K562 (cell line): ENCODE measurements around the gene ALG12. TPM values are rescaled to one million over a fixed set of nuclear protein-coding genes. Genes with fewer than 3 reads are reported as not detected.

Source experiments
- ATAC-seq: fragments of 200-7000 bp; cut with Tn5 transposase; 3 replicates; pipeline ENCODE4 v1.9.1; 2020; ENCODE audit warnings: moderate library complexity
- BruUV-seq: library from RNA; stranded (reverse); fragments of 400-500 nt; replicated peaks from 2 replicates; lab custom pipeline; 2021; lab: Mats Ljungman, UMichigan
- CTCF ChIA-PET: fragments of 300-600 bp; formaldehyde crosslinking; extraction: SDS; loops from one replicate; lab custom pipeline; 2021; ENCODE audit warnings: low intra/inter-chr PET ratio; lab: Yijun Ruan, JAX
- POLR2A ChIA-PET: fragments of 300-600, 350-650 bp; sonication (Branson Sonifier 250); formaldehyde crosslinking; extraction: SDS; loops from one replicate; lab custom pipeline; 2021; ENCODE audit warnings: antibody characterized with exemption, inconsistent platforms; lab: Yijun Ruan, JAX
- DNase-seq, 4 experiments: peaks; one replicate each; pipeline versions ENCODE4 v3.0.0 to v3.0.0-alpha.2; 2011 to 2018; ENCODE audit warnings: low spot score in 3 of 4, mixed read lengths in 3 of 4; ENCODE audit errors: extremely low read depth in 1 of 4
- FAIRE-seq: peaks from 2 replicates; lab custom pipeline; 2011; peaks lifted over from hg19 to GRCh38; lab: Jason Lieb, UNC
- H2AFZ ChIP-seq: 2 replicates; pipeline ENCODE4 v1.6.0; 2011; ENCODE audit warnings: low read depth, low read length, control low read depth, inconsistent platforms
- H3K27ac ChIP-seq: fragments of 200-600 bp; 3 replicates; pipeline ENCODE4 v1.8.0; 2011; ENCODE audit warnings: low read depth, mild to moderate bottlenecking, control low read depth, inconsistent platforms, low read length, moderate library complexity, mixed read lengths; ENCODE audit errors: extremely low read depth
- H3K27me3 ChIP-seq, 2 experiments: fragments of 300-600 bp in 1 of 2; 2 replicates in 1 of 2; 3 replicates in 1 of 2; pipeline versions ENCODE4 v1.6.0 to v1.8.0; 2011; ENCODE audit warnings: inconsistent platforms in 2 of 2, low read length in 2 of 2, mild to moderate bottlenecking in 1 of 2, mixed read lengths in 1 of 2, moderate library complexity in 1 of 2; ENCODE audit not compliant: control insufficient read depth in 2 of 2, insufficient read depth in 2 of 2
- H3K36me3 ChIP-seq: fragments of 300-600 bp; 3 replicates; pipeline ENCODE4 v1.8.0; 2011; ENCODE audit warnings: mild to moderate bottlenecking, low read length, inconsistent platforms; ENCODE audit not compliant: control insufficient read depth, insufficient read depth
- H3K4me1 ChIP-seq, 2 experiments: fragments of 200-600 bp in 1 of 2; replicated peaks in 1 of 2; 2 replicates in 1 of 2; 3 replicates in 1 of 2; pipeline versions ENCODE4 v1.5.1 to v1.8.0; 2011; ENCODE audit warnings: inconsistent platforms in 2 of 2, low read length in 2 of 2, mild to moderate bottlenecking in 1 of 2, mixed read lengths in 1 of 2, moderate library complexity in 1 of 2; ENCODE audit not compliant: control insufficient read depth in 2 of 2, insufficient read depth in 2 of 2
- H3K4me2 ChIP-seq: 2 replicates; pipeline ENCODE4 v1.6.1; 2011; ENCODE audit warnings: low read length, control low read depth, inconsistent platforms, mixed read lengths; ENCODE audit not compliant: insufficient read depth
- H3K4me3 ChIP-seq: fragments of 200-600 bp; sonication (generic), shearing (Covaris generic); 2 replicates; pipeline ENCODE4 v1.5.1; 2016; ENCODE audit warnings: control low read depth, inconsistent platforms
- H3K79me2 ChIP-seq: fragments of 200-600 bp; 3 replicates; pipeline ENCODE4 v1.8.0; 2011; ENCODE audit warnings: low read length, inconsistent platforms; ENCODE audit not compliant: control insufficient read depth, insufficient read depth
- H3K9ac ChIP-seq, 2 experiments: 2 replicates each; pipeline versions ENCODE4 v1.6.0 to v1.6.1; 2011; ENCODE audit warnings: low read depth in 2 of 2, low read length in 2 of 2, control low read depth in 1 of 2, inconsistent platforms in 1 of 2, mild to moderate bottlenecking in 1 of 2, mixed read lengths in 1 of 2; ENCODE audit not compliant: insufficient read depth in 1 of 2
- H3K9me1 ChIP-seq: one replicate; pipeline ENCODE4 v1.6.0; 2011; ENCODE audit warnings: inconsistent platforms, mild to moderate bottlenecking, low read length, moderate library complexity; ENCODE audit not compliant: control insufficient read depth, insufficient read depth
- H3K9me3 ChIP-seq: replicated peaks from 2 replicates; pipeline ENCODE4 v1.5.1; 2011; ENCODE audit warnings: low read depth, low read length, inconsistent platforms; ENCODE audit not compliant: control insufficient read depth, insufficient read depth
- H4K20me1 ChIP-seq: replicated peaks from 2 replicates; pipeline ENCODE4 v1.6.1; 2011; ENCODE audit warnings: low read length, inconsistent platforms, mixed read lengths; ENCODE audit not compliant: control insufficient read depth, insufficient read depth
- CGGBP1 ChIP-seq: fragments of 250-450 bp; sonication (Bioruptor Pico); IDR thresholded peaks from 2 replicates; pipeline ENCODE4 v1.9.0; 2021; ENCODE audit warnings: mild to moderate bottlenecking
- NONO ChIP-seq, 2 experiments: fragments of 200-400 bp in 1 of 2; fragments of 450-650 bp in 1 of 2; formaldehyde crosslinking in 1 of 2; IDR thresholded peaks; 2 replicates each; pipeline ENCODE4 v1.6.1; 2017; ENCODE audit warnings: low read depth in 2 of 2, mild to moderate bottlenecking in 2 of 2, moderate library complexity in 2 of 2, low read length in 1 of 2
- ZBTB12 ChIP-seq: fragments of 250-450 bp; sonication (Bioruptor Pico); IDR thresholded peaks from 2 replicates; pipeline ENCODE4 v1.4.0; 2020
- WGBS: fragments of 100-300 bp; shearing (Covaris generic); methylation state at CpG from one replicate; pipeline ENCODE4 v1.1.6; 2016; ENCODE audit warnings: low coverage, mixed read lengths; ENCODE audit not compliant: insufficient coverage; ENCODE audit errors: missing lambda C conversion rate; 5-methylcytosine and 5-hydroxymethylcytosine counted together
- in situ Hi-C: fragments of 300-500 bp; cut with MboI; formaldehyde crosslinking; loops from 4 replicates; pipeline ENCODE4 v1.15.0; 2018; ENCODE audit warnings: inconsistent platforms, mixed read lengths
- intact Hi-C: fragments of 100-400 bp; cut with micrococcal nuclease; formaldehyde crosslinking; loops from 2 replicates; pipeline ENCODE4 v1.14.2; 2022
- polyA plus RNA-seq, 8 experiments: library from polyadenylated mRNA; depleted of rRNA in 4 of 8; stranded (reverse) in 5 of 8; unstranded in 3 of 8; fragments of >200 nt; fragmentation: Nextera tagmentation in 2 of 8; fragmentation: Illumina TruSeq in 1 of 8; extraction: Ambion mirVana in 2 of 8; extraction: Trizol in 1 of 8; gene quantifications; 2 replicates each; pipeline versions ENCODE4 v1.2.1 to v1.2.3, GENCODE V29; 2011 to 2014; ENCODE audit warnings: inconsistent platforms in 1 of 8, missing spikeins in 1 of 8
- total RNA-seq, 7 experiments: library from RNA; depleted of rRNA in 6 of 7; stranded (reverse); fragments of >200 nt in 6 of 7; fragmentation: Illumina TruSeq in 2 of 7; extraction: Trizol in 2 of 7; gene quantifications; 2 replicates each; pipeline versions ENCODE4 v1.2.1 to v1.2.3, GENCODE V29; 2011 to 2021; ENCODE audit warnings: low replicate concordance in 1 of 7

The ALG12 gene
- total and polyA plus RNA-seq, 9 of the 15 experiments (the other 6 are each of a cell fraction or from before 2014, with no cell fraction given): 0.20 to 8.5 (median 3.4) TPM

GRCh38 chr22:49955581-49956417 is 37.6 kb upstream of the ALG12 start:
- H3K4me1 ChIP-seq: peaks cover 12 to 90% of the 10 kb centered on the region in 2 experiments
- no peak overlapping the region for H2AFZ ChIP-seq
- no peaks in the 10 kb centered on the region for H4K20me1 ChIP-seq
- H3K36me3 ChIP-seq: no peaks in the 10 kb centered on the region
- no peaks in the 10 kb centered on the region for H3K9me3 ChIP-seq
- H3K27me3 ChIP-seq: no peaks in the 10 kb centered on the region
- no peaks in the 10 kb centered on the region for H3K9me1 ChIP-seq
- no peak for TF ChIP-seq ZBTB12 (CRISPR knock-in tag)
- TF ChIP-seq NONO (IDR thresholded peaks at IDR 0.05; ENCODE audit: low read depth in 2 of 2, low read length in 1 of 2): no peak
- TF ChIP-seq CGGBP1 (CRISPR knock-in tag): no peak
- in situ Hi-C loops (no loop called here), intact Hi-C loops (no loop called here)
- no peak overlapping the region for H3K4me3 ChIP-seq
- no peak for ATAC-seq
- no peak for DNase-seq
- FAIRE-seq: no peak
- ChIA-PET POLR2A (interaction anchor here (0.6 kb wide), 2 partner anchors 10 to 148 kb away, joined by 3 to 4 read pairs; no protein-coding TSS in a partner anchor), CTCF (no interaction called here)
- H3K9ac ChIP-seq: peak overlapping the region in 1 of 2 experiments; percentile 36; a peak in 1 of 4 replicates
- WGBS: 72% methylated on average over 12 of the region's 22 CpGs
- no peak overlapping the region for H3K27ac ChIP-seq
- H3K4me2 ChIP-seq: no peak overlapping the region
- no TSS peak for BruUV-seq
- H3K79me2 ChIP-seq: peaks cover 10% of the 10 kb centered on the region
